EH (cell line): ENCODE results near the gene EEPD1.
"Not testable (repeated sequence)": the region's sequence is repeated elsewhere in the genome, so short reads cannot be mapped to it uniquely, and the experiment has no call there.

Experiments used
- DNase-seq: peaks from one replicate; pipeline ENCODE4 v3.0.0-alpha.2; 2015; ENCODE audit warnings: low read depth

EEPD1 gene

GRCh38 chr7:36128448-36129047 lies 24.5 kb upstream of the EEPD1 start:
- DNase-seq: peak; percentile 94

GRCh38 chr7:36129048-36129534 lies 24.0 kb upstream of the EEPD1 start:
- no peak for DNase-seq

- DNase-seq: no peak
Observed at GRCh38 chr7:36130236-36130945, 22.7 kb upstream of the EEPD1 start.

- no peak for DNase-seq
Observed at GRCh38 chr7:36131026-36131425, 22.0 kb upstream of the EEPD1 start.

- no peak for DNase-seq
Observed at GRCh38 chr7:36131499-36131898, 21.6 kb upstream of the EEPD1 start.

GRCh38 chr7:36132012-36132411 lies 21.0 kb upstream of the EEPD1 start:
- no peak for DNase-seq

- no peak for DNase-seq
Observed at GRCh38 chr7:36135700-36136099, 17.4 kb upstream of the EEPD1 start.

GRCh38 chr7:36137258-36137657 lies 15.8 kb upstream of the EEPD1 start:
- no peak for DNase-seq

GRCh38 chr7:36137754-36138153 lies 15.3 kb upstream of the EEPD1 start:
- DNase-seq: no peak

GRCh38 chr7:36138209-36138608 lies 14.8 kb upstream of the EEPD1 start:
- no peak for DNase-seq

- no peak for DNase-seq
Observed at GRCh38 chr7:36141351-36141750, 11.7 kb upstream of the EEPD1 start.

- no peak for DNase-seq
Observed at GRCh38 chr7:36141850-36142249, 11.2 kb upstream of the EEPD1 start.

GRCh38 chr7:36144189-36144588 lies 8.9 kb upstream of the EEPD1 start:
- no peak for DNase-seq

GRCh38 chr7:36145686-36146085 lies 7.4 kb upstream of the EEPD1 start:
- no peak for DNase-seq

- DNase-seq: no peak
Observed at GRCh38 chr7:36147361-36147760, 5.7 kb upstream of the EEPD1 start.

- DNase-seq: no peak
Observed at GRCh38 chr7:36148422-36149065, 4.5 kb upstream of the EEPD1 start.

GRCh38 chr7:36149240-36149639 lies 3.8 kb upstream of the EEPD1 start:
- DNase-seq: not testable (repeated sequence)

GRCh38 chr7:36149694-36150452 lies 3.2 kb upstream of the EEPD1 start:
- DNase-seq: no peak

- DNase-seq: no peak
Observed at GRCh38 chr7:36151921-36152755, 916 bp upstream of the EEPD1 start.

- peak; percentile 7 for DNase-seq
Observed at GRCh38 chr7:36153571-36154097, 580 bp downstream of the EEPD1 start.
